ENCODE results near the gene AP3D1. TPM values are rescaled to one million over a fixed set of nuclear protein-coding genes. Genes with fewer than 3 reads are reported as not detected.

AP3D1 gene
- total RNA-seq, 1 donor from 2014 or later = 98.8 TPM

- Histone ChIP-seq H3K27ac (peak overlapping the region; percentile 38 to 46), H3K4me3 (peak overlapping the region in 1 of 2 donors; percentile 33), H3K27me3 (no peaks in the 10 kb centered on the region), H3K36me3 (peaks cover 35 to 44% of the 10 kb centered on the region in 2 donors), H3K4me1 (no peaks in the 10 kb centered on the region), H3K9me3 (no peaks in the 10 kb centered on the region)
- no peak for DNase-seq (ENCODE audit: low spot score in 2 of 2)
- intact Hi-C loops (cut with DNase I) = no loop called here
- no peak for TF ChIP-seq CTCF (IDR thresholded peaks at IDR 0.05)
Measured at GRCh38 chr19:2083174-2083854, 68.1 kb downstream of the AP3D1 start.

- peak overlapping the region; percentile 1 to 26 for H3K27ac ChIP-seq
- no peak overlapping the region for H3K4me3 ChIP-seq
- no peak for DNase-seq (ENCODE audit: low spot score in 2 of 2)
Measured at GRCh38 chr19:2081873-2082810, 69.2 kb downstream of the AP3D1 start.

GRCh38 chr19:2080336-2080988 is 70.9 kb downstream of the AP3D1 start:
- H3K9me3 ChIP-seq = no peaks in the 10 kb centered on the region
- H3K27ac ChIP-seq = no peak overlapping the region
- no peak for TF ChIP-seq CTCF (IDR thresholded peaks at IDR 0.05)
- no peaks in the 10 kb centered on the region for H3K27me3 ChIP-seq
- DNase-seq (ENCODE audit: low spot score in 2 of 2) = no peak
- H3K36me3 ChIP-seq = peaks cover 60 to 73% of the 10 kb centered on the region in 2 donors
- H3K4me3 ChIP-seq = no peak overlapping the region
- intact Hi-C loops (cut with DNase I) = no loop called here
- no peaks in the 10 kb centered on the region for H3K4me1 ChIP-seq

More at GRCh38 chr19:2081873-2082810, 69.2 kb downstream of the AP3D1 start:
- intact Hi-C loops (cut with DNase I) = no loop called here
- Histone ChIP-seq H3K36me3 (peaks cover 47 to 56% of the 10 kb centered on the region in 2 donors), H3K4me1 (no peaks in the 10 kb centered on the region), H3K9me3 (no peaks in the 10 kb centered on the region), H3K27me3 (no peaks in the 10 kb centered on the region)
- TF ChIP-seq CTCF (IDR thresholded peaks at IDR 0.05) = no peak

- Histone ChIP-seq H3K4me3 (no peak overlapping the region), H3K27me3 (no peaks in the 10 kb centered on the region), H3K27ac (no peak overlapping the region), H3K36me3 (peaks cover 63 to 79% of the 10 kb centered on the region in 2 donors), H3K4me1 (no peaks in the 10 kb centered on the region), H3K9me3 (no peaks in the 10 kb centered on the region)
- DNase-seq (ENCODE audit: low spot score in 2 of 2) = no peak
- intact Hi-C loops (cut with DNase I) = no loop called here
- no peak for TF ChIP-seq CTCF (IDR thresholded peaks at IDR 0.05)
Measured at GRCh38 chr19:2079865-2080301, 71.5 kb downstream of the AP3D1 start.

- H3K27ac ChIP-seq = no peak overlapping the region
- no peaks in the 10 kb centered on the region for H3K27me3 ChIP-seq
- H3K4me1 ChIP-seq = no peaks in the 10 kb centered on the region
- intact Hi-C loops (cut with DNase I) = no loop called here
- peaks cover 65 to 80% of the 10 kb centered on the region in 2 donors for H3K36me3 ChIP-seq
- no peak overlapping the region for H3K4me3 ChIP-seq
- no peak for TF ChIP-seq CTCF (IDR thresholded peaks at IDR 0.05)
- DNase-seq (ENCODE audit: low spot score in 2 of 2) = no peak
- H3K9me3 ChIP-seq = no peaks in the 10 kb centered on the region
Measured at GRCh38 chr19:2079076-2079864, 72.1 kb downstream of the AP3D1 start.

All from ascending aorta (tissue), 2 donors.